HepG2 (cell line): Measurements from ENCODE around the gene YY1. TPM values are rescaled to one million over a fixed set of nuclear protein-coding genes. Genes with fewer than 3 reads are reported as not detected.

Experiments
- BRD4 ChIP-seq: sonication (generic); formaldehyde crosslinking; IDR thresholded peaks from 2 replicates; pipeline ENCODE4 v1.4.0; 2020; ENCODE audit warnings: missing genetic modification reagents
- EZH2 ChIP-seq: conservative IDR thresholded peaks from 2 replicates; pipeline ENCODE4 v1.6.1; 2012; ENCODE audit warnings: mild to moderate bottlenecking, low read depth, low read length, moderate library complexity
- GPN1 ChIP-seq: sonication (generic); formaldehyde crosslinking; IDR thresholded peaks from 2 replicates; pipeline ENCODE4 v1.5.1; 2020; ENCODE audit warnings: missing genetic modification reagents, borderline replicate concordance
- HNRNPLL ChIP-seq: fragments of 200-400 bp; formaldehyde crosslinking; IDR thresholded peaks from 2 replicates; pipeline ENCODE4 v1.6.1; 2017; ENCODE audit warnings: mild to moderate bottlenecking, low read depth, low read length; ENCODE audit not compliant: poor library complexity, severe bottlenecking
- KDM4B ChIP-seq: sonication (generic); formaldehyde crosslinking; IDR thresholded peaks from 2 replicates; pipeline ENCODE4 v1.4.0; 2020; ENCODE audit warnings: missing genetic modification reagents
- PRPF4 ChIP-seq: fragments of 200-400 bp; formaldehyde crosslinking; IDR thresholded peaks from 2 replicates; pipeline ENCODE4 v1.6.1; 2016; ENCODE audit warnings: low read length, low read depth; ENCODE audit not compliant: poor library complexity, severe bottlenecking
- RBFOX2 ChIP-seq: fragments of 200-400 bp; formaldehyde crosslinking; IDR thresholded peaks from 2 replicates; pipeline ENCODE4 v1.6.1; 2017; ENCODE audit warnings: low read depth, mild to moderate bottlenecking, low read length
- SIX1 ChIP-seq: sonication (generic); formaldehyde crosslinking; IDR thresholded peaks from 2 replicates; pipeline ENCODE4 v1.4.0; 2020; ENCODE audit warnings: missing genetic modification reagents, borderline replicate concordance
- SIX4 ChIP-seq: sonication (generic); formaldehyde crosslinking; IDR thresholded peaks from 2 replicates; pipeline ENCODE4 v1.4.0; 2020; ENCODE audit warnings: missing genetic modification reagents
- ZBTB3 ChIP-seq: sonication (generic); formaldehyde crosslinking; IDR thresholded peaks from 2 replicates; pipeline ENCODE4 v1.4.0; 2020; ENCODE audit warnings: low read depth, mild to moderate bottlenecking, moderate library complexity, missing genetic modification reagents, borderline replicate concordance
- ZKSCAN1 ChIP-seq: fragments of 150-350 bp; IDR thresholded peaks from 2 replicates; pipeline ENCODE4 v1.6.1; 2014; ENCODE audit warnings: low read length
- ZNF441 ChIP-seq: sonication (generic); formaldehyde crosslinking; IDR thresholded peaks from 2 replicates; pipeline ENCODE4 v1.7.0; 2021; ENCODE audit warnings: missing genetic modification reagents, borderline replicate concordance
- ZNF761 ChIP-seq: sonication (generic); formaldehyde crosslinking; conservative IDR thresholded peaks from 2 replicates; pipeline ENCODE4 v1.4.0; 2020; ENCODE audit warnings: mild to moderate bottlenecking, missing genetic modification reagents
- polyA plus RNA-seq, 8 experiments: library from polyadenylated mRNA; depleted of rRNA in 3 of 8; stranded (reverse) in 7 of 8; unstranded in 1 of 8; fragments of >200 nt; fragmentation: Illumina TruSeq in 4 of 8; extraction: Trizol in 4 of 8; gene quantifications; 2 replicates each; pipeline versions ENCODE4 v1.2.1 to v1.2.3, GENCODE V29; 2011 to 2016; ENCODE audit warnings: low read depth in 4 of 8, missing spikeins in 1 of 8, mixed read lengths in 1 of 8; ENCODE audit not compliant: insufficient read depth in 1 of 8
- total RNA-seq, 5 experiments: library from RNA; depleted of rRNA; stranded (reverse); fragments of >200 nt; fragmentation: Illumina TruSeq; extraction: Trizol; gene quantifications; 2 replicates each; pipeline ENCODE4 v1.2.3, GENCODE V29; 2016; ENCODE audit warnings: low read depth in 1 of 5
- TF ChIP-seq, protein P1 (sequence below): sonication (generic); formaldehyde crosslinking; IDR thresholded peaks from 2 replicates; pipeline ENCODE4 v1.4.0; 2020; ENCODE audit warnings: missing genetic modification reagents
- TF ChIP-seq, protein P2 (sequence below): IDR thresholded peaks from 2 replicates; pipeline ENCODE4 v1.6.1; 2018; ENCODE audit warnings: missing genetic modification reagents, mild to moderate bottlenecking, missing compliant biosample characterization
- TF ChIP-seq, protein P3 (sequence below): IDR thresholded peaks from 2 replicates; pipeline ENCODE4 v1.6.1; 2016; ENCODE audit warnings: low read depth, missing genetic modification reagents, missing compliant biosample characterization
- TF ChIP-seq, protein P4 (sequence below), 2 experiments: sonication (generic) in 1 of 2; formaldehyde crosslinking in 1 of 2; IDR thresholded peaks; 2 replicates each; pipeline versions ENCODE4 v1.4.0 to v1.6.1; 2018 to 2020; ENCODE audit warnings: missing genetic modification reagents in 2 of 2, borderline replicate concordance in 1 of 2, low read depth in 1 of 2, mild to moderate bottlenecking in 1 of 2, missing biosample characterization in 1 of 2

Gene YY1
- total and polyA plus RNA-seq, 2 of the 13 experiments (the other 11 are each of a cell fraction or from before 2014, with no cell fraction given): 29.4 to 68.1 TPM

DNA sequence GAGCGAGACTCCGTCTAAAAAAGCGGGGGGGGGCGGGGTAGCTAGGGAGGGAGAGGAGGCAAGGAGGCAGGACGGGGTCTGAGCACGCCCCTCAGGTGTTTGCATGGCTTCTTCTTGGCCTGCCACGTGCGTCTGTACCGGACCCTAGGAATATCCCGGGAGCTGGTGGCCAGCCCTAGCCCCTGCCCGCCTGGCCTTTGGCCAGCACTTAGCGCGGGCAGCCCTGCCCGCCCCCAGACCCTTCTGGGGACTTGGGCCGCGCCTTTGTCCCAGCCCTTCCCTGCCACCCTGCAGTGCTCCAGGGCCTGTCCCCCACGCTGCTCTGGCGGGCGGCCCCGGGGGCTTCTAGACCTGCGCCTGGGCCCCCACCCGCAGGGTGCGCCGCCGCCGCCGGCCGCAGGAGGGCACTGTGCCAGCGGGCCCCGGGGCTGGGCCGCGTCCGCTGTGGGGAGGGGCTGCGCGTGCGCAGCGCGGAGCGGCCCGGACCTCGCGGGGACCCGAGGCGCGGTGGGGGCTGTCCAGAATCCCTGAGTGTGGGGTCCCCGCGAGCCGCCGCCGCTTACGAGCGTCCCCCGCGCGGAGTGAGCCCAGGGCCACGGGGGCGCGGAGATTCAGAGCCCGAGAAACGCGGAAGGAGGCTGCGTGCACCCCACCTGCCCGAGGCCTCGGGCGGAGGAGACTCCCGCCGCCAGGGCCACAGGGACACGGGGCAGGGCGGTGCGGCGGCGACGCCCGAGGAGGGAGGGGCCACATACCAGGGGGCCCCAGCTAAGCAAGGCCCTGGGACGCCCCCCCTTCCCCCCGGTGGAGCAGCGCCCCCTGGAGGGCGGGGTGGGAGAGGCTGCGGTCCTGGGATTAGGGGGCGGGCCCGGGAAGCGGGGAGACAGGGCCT, 46.3 kb downstream of the YY1 start (continued):
- TF ChIP-seq, protein P1, sequence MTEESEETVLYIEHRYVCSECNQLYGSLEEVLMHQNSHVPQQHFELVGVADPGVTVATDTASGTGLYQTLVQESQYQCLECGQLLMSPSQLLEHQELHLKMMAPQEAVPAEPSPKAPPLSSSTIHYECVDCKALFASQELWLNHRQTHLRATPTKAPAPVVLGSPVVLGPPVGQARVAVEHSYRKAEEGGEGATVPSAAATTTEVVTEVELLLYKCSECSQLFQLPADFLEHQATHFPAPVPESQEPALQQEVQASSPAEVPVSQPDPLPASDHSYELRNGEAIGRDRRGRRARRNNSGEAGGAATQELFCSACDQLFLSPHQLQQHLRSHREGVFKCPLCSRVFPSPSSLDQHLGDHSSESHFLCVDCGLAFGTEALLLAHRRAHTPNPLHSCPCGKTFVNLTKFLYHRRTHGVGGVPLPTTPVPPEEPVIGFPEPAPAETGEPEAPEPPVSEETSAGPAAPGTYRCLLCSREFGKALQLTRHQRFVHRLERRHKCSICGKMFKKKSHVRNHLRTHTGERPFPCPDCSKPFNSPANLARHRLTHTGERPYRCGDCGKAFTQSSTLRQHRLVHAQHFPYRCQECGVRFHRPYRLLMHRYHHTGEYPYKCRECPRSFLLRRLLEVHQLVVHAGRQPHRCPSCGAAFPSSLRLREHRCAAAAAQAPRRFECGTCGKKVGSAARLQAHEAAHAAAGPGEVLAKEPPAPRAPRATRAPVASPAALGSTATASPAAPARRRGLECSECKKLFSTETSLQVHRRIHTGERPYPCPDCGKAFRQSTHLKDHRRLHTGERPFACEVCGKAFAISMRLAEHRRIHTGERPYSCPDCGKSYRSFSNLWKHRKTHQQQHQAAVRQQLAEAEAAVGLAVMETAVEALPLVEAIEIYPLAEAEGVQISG (CRISPR knock-in tag): peak; percentile 87
- TF ChIP-seq ZBTB3 (CRISPR knock-in tag): no peak
- peak; percentile 53 for TF ChIP-seq HNRNPLL
- 0 out of 2 replicates have a peak, but pooled peaks have one; percentile 34 for TF ChIP-seq KDM4B
- no peak; the same call in 1 of the 2 replicates for TF ChIP-seq ZNF441 (CRISPR knock-in tag)
- TF ChIP-seq, protein P2, sequence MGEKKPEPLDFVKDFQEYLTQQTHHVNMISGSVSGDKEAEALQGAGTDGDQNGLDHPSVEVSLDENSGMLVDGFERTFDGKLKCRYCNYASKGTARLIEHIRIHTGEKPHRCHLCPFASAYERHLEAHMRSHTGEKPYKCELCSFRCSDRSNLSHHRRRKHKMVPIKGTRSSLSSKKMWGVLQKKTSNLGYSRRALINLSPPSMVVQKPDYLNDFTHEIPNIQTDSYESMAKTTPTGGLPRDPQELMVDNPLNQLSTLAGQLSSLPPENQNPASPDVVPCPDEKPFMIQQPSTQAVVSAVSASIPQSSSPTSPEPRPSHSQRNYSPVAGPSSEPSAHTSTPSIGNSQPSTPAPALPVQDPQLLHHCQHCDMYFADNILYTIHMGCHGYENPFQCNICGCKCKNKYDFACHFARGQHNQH (CRISPR knock-in tag): peak; percentile 71
- no peak for TF ChIP-seq SIX4 (CRISPR knock-in tag)
- TF ChIP-seq, protein P3, sequence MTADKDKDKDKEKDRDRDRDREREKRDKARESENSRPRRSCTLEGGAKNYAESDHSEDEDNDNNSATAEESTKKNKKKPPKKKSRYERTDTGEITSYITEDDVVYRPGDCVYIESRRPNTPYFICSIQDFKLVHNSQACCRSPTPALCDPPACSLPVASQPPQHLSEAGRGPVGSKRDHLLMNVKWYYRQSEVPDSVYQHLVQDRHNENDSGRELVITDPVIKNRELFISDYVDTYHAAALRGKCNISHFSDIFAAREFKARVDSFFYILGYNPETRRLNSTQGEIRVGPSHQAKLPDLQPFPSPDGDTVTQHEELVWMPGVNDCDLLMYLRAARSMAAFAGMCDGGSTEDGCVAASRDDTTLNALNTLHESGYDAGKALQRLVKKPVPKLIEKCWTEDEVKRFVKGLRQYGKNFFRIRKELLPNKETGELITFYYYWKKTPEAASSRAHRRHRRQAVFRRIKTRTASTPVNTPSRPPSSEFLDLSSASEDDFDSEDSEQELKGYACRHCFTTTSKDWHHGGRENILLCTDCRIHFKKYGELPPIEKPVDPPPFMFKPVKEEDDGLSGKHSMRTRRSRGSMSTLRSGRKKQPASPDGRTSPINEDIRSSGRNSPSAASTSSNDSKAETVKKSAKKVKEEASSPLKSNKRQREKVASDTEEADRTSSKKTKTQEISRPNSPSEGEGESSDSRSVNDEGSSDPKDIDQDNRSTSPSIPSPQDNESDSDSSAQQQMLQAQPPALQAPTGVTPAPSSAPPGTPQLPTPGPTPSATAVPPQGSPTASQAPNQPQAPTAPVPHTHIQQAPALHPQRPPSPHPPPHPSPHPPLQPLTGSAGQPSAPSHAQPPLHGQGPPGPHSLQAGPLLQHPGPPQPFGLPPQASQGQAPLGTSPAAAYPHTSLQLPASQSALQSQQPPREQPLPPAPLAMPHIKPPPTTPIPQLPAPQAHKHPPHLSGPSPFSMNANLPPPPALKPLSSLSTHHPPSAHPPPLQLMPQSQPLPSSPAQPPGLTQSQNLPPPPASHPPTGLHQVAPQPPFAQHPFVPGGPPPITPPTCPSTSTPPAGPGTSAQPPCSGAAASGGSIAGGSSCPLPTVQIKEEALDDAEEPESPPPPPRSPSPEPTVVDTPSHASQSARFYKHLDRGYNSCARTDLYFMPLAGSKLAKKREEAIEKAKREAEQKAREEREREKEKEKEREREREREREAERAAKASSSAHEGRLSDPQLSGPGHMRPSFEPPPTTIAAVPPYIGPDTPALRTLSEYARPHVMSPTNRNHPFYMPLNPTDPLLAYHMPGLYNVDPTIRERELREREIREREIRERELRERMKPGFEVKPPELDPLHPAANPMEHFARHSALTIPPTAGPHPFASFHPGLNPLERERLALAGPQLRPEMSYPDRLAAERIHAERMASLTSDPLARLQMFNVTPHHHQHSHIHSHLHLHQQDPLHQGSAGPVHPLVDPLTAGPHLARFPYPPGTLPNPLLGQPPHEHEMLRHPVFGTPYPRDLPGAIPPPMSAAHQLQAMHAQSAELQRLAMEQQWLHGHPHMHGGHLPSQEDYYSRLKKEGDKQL (CRISPR knock-in tag): no peak
- TF ChIP-seq GPN1 (CRISPR knock-in tag): no peak
- no peak for TF ChIP-seq EZH2
- 0 out of 2 replicates have a peak, but pooled peaks have one; percentile 35 for TF ChIP-seq BRD4 (CRISPR knock-in tag)
- no peak for TF ChIP-seq SIX1 (CRISPR knock-in tag)
- TF ChIP-seq PRPF4: no peak
- TF ChIP-seq ZKSCAN1: no peak
- TF ChIP-seq, protein P4, sequence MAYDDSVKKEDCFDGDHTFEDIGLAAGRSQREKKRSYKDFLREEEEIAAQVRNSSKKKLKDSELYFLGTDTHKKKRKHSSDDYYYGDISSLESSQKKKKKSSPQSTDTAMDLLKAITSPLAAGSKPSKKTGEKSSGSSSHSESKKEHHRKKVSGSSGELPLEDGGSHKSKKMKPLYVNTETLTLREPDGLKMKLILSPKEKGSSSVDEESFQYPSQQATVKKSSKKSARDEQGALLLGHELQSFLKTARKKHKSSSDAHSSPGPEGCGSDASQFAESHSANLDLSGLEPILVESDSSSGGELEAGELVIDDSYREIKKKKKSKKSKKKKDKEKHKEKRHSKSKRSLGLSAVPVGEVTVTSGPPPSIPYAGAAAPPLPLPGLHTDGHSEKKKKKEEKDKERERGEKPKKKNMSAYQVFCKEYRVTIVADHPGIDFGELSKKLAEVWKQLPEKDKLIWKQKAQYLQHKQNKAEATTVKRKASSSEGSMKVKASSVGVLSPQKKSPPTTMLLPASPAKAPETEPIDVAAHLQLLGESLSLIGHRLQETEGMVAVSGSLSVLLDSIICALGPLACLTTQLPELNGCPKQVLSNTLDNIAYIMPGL (CRISPR knock-in tag; IDR thresholded peaks at IDR 0.05; ENCODE audit: borderline replicate concordance in 1 of 2, low read depth in 1 of 2): peak; percentile 85 to 88
- peak; percentile 93 for TF ChIP-seq RBFOX2
- peak; percentile 82; the same call in 1 of the 2 replicates for TF ChIP-seq ZNF761 (CRISPR knock-in tag)
